H1 (cell line): ENCODE measurements around the gene MAGI2. TPM values are rescaled to one million over a fixed set of nuclear protein-coding genes. Genes with fewer than 3 reads are reported as not detected.

Experiments used
- CTCF ChIA-PET: fragments of 300-600 bp; sonication (Branson Sonifier 250); formaldehyde crosslinking; loops from one replicate; lab custom pipeline; 2021; ENCODE audit not compliant: partially characterized antibody; lab: Charles Lee
- POLR2A ChIA-PET: fragments of 300-600 bp; sonication (Branson Sonifier 250); formaldehyde crosslinking; loops from one replicate; lab custom pipeline; 2021; ENCODE audit warnings: inconsistent platforms; ENCODE audit not compliant: partially characterized antibody; lab: Charles Lee
- DNase-seq, 2 experiments: peaks; one replicate each; pipeline versions ENCODE4 v3.0.0 to v3.0.0-alpha.2; 2010 to 2022; ENCODE audit warnings: low spot score in 2 of 2, low read depth in 1 of 2, mixed read lengths in 1 of 2
- FAIRE-seq: peaks from 2 replicates; lab custom pipeline; 2011; peaks lifted over from hg19 to GRCh38; lab: Jason Lieb, UNC
- H2AFZ ChIP-seq: 2 replicates; pipeline ENCODE4 v1.8.1; 2012; ENCODE audit warnings: low read length, inconsistent platforms
- H2AK5ac ChIP-seq: 2 replicates; pipeline ENCODE4 v1.6.1; 2013; ENCODE audit warnings: low read depth, low read length
- H2BK120ac ChIP-seq: replicated peaks from 2 replicates; pipeline ENCODE3; 2013; ENCODE audit warnings: low read depth, low read length, inconsistent platforms
- H2BK12ac ChIP-seq: 2 replicates; pipeline ENCODE4 v1.6.1; 2013; ENCODE audit warnings: low read depth, low read length
- H2BK15ac ChIP-seq: 2 replicates; pipeline ENCODE4 v1.6.1; 2013; ENCODE audit warnings: low read length
- H2BK20ac ChIP-seq: 2 replicates; pipeline ENCODE4 v1.6.1; 2013; ENCODE audit warnings: low read length
- H2BK5ac ChIP-seq: 2 replicates; pipeline ENCODE4 v1.6.1; 2013; ENCODE audit warnings: low read depth, low read length
- H3K14ac ChIP-seq: 2 replicates; pipeline ENCODE4 v1.6.1; 2013; ENCODE audit warnings: inconsistent platforms; ENCODE audit not compliant: insufficient read length
- H3K18ac ChIP-seq: 2 replicates; pipeline ENCODE4 v1.6.1; 2013; ENCODE audit warnings: low read length; ENCODE audit errors: extremely low read depth
- H3K23ac ChIP-seq: 2 replicates; pipeline ENCODE4 v1.6.1; 2013; ENCODE audit warnings: inconsistent platforms; ENCODE audit not compliant: insufficient read length
- H3K23me2 ChIP-seq: 2 replicates; pipeline ENCODE4 v1.6.1; 2013; ENCODE audit warnings: low read depth, low read length
- H3K27ac ChIP-seq: 2 replicates; pipeline ENCODE4 v1.6.1; 2011; ENCODE audit warnings: low read depth, low read length, inconsistent platforms
- H3K27me3 ChIP-seq, 4 experiments: replicated peaks in 1 of 4; 1 replicate in 1 of 4; 2 replicates in 3 of 4; pipeline versions ENCODE4 v1.6.1 to v1.8.1; 2011 to 2013; ENCODE audit warnings: low read length in 3 of 4, mild to moderate bottlenecking in 3 of 4, inconsistent platforms in 2 of 4, mixed read lengths in 2 of 4, moderate library complexity in 1 of 4; ENCODE audit not compliant: control insufficient read depth in 3 of 4, insufficient read depth in 3 of 4; ENCODE audit errors: extremely low read depth in 1 of 4
- H3K36me3 ChIP-seq, 4 experiments: 2 replicates each; pipeline versions ENCODE4 v1.6.1 to v1.8.1; 2011 to 2013; ENCODE audit warnings: mild to moderate bottlenecking in 4 of 4, low read length in 3 of 4, moderate library complexity in 2 of 4, control low read depth in 1 of 4, inconsistent platforms in 1 of 4; ENCODE audit not compliant: insufficient read depth in 4 of 4, control insufficient read depth in 2 of 4
- H3K4ac ChIP-seq: replicated peaks from 2 replicates; pipeline ENCODE3; 2013; ENCODE audit warnings: low read length, low read depth, mixed read lengths, inconsistent platforms; ENCODE audit not compliant: insufficient read length
- H3K4me1 ChIP-seq, 4 experiments: replicated peaks in 1 of 4; 1 replicate in 1 of 4; 2 replicates in 3 of 4; pipeline versions ENCODE4 v1.6.1 to v1.8.1; 2011 to 2013; ENCODE audit warnings: low read length in 3 of 4, inconsistent platforms in 2 of 4, mixed read lengths in 1 of 4; ENCODE audit not compliant: insufficient read depth in 4 of 4, control insufficient read depth in 3 of 4
- H3K4me2 ChIP-seq, 2 experiments: 2 replicates each; pipeline versions ENCODE4 v1.6.1 to v1.8.1; 2011 to 2013; ENCODE audit warnings: low read depth in 2 of 2, low read length in 2 of 2, control low read depth in 1 of 2, inconsistent platforms in 1 of 2, mild to moderate bottlenecking in 1 of 2; ENCODE audit not compliant: insufficient read depth in 1 of 2
- H3K4me3 ChIP-seq, 4 experiments: fragments of 200-600, 300-600 bp in 1 of 4; sonication (generic), shearing (Covaris generic), sonication (Bioruptor Twin) in 1 of 4; 2 replicates each; pipeline versions ENCODE4 v1.5.1 to v1.8.1; 2011 to 2016; ENCODE audit warnings: low read length in 4 of 4, low read depth in 3 of 4, control low read depth in 2 of 4, inconsistent platforms in 2 of 4, mild to moderate bottlenecking in 2 of 4, mixed read lengths in 1 of 4, moderate library complexity in 1 of 4; ENCODE audit not compliant: insufficient read depth in 2 of 4; ENCODE audit errors: extremely low read depth in 1 of 4
- H3K56ac ChIP-seq: replicated peaks from 2 replicates; pipeline ENCODE3; 2013; ENCODE audit warnings: low read depth, mild to moderate bottlenecking, mixed read lengths, low read length, inconsistent platforms; ENCODE audit not compliant: insufficient read length
- H3K79me1 ChIP-seq: 2 replicates; pipeline ENCODE4 v1.6.1; 2013; ENCODE audit warnings: low read depth, low read length, control low read depth
- H3K79me2 ChIP-seq, 2 experiments: 2 replicates each; pipeline versions ENCODE4 v1.6.1 to v1.8.1; 2012 to 2013; ENCODE audit warnings: low read length in 2 of 2, mild to moderate bottlenecking in 2 of 2, inconsistent platforms in 1 of 2; ENCODE audit not compliant: insufficient read depth in 2 of 2, control insufficient read depth in 1 of 2
- H3K9ac ChIP-seq, 4 experiments: replicated peaks in 1 of 4; 1 replicate in 1 of 4; 2 replicates in 3 of 4; pipeline versions ENCODE4 v1.6.1 to v1.8.1; 2011 to 2013; ENCODE audit warnings: low read depth in 3 of 4, low read length in 3 of 4, control low read depth in 2 of 4, mild to moderate bottlenecking in 2 of 4, moderate library complexity in 2 of 4, inconsistent platforms in 1 of 4; ENCODE audit errors: extremely low read depth in 1 of 4
- H3K9me3 ChIP-seq, 2 experiments: 2 replicates each; pipeline versions ENCODE4 v1.6.1 to v1.8.1; 2012 to 2013; ENCODE audit warnings: mild to moderate bottlenecking in 2 of 2, moderate library complexity in 2 of 2, control low read depth in 1 of 2, inconsistent platforms in 1 of 2, low read depth in 1 of 2, low read length in 1 of 2, mixed read lengths in 1 of 2; ENCODE audit not compliant: insufficient read depth in 2 of 2
- H4K20me1 ChIP-seq, 2 experiments: replicated peaks in 1 of 2; 2 replicates each; pipeline versions ENCODE3 to v1.8.1; 2011 to 2013; ENCODE audit warnings: inconsistent platforms in 2 of 2, low read length in 2 of 2, mild to moderate bottlenecking in 1 of 2; ENCODE audit not compliant: insufficient read depth in 2 of 2, control insufficient read depth in 1 of 2
- H4K5ac ChIP-seq: 2 replicates; pipeline ENCODE4 v1.6.1; 2013; ENCODE audit warnings: low read length, low read depth, mixed read lengths, inconsistent platforms; ENCODE audit not compliant: insufficient read length
- H4K8ac ChIP-seq: 2 replicates; pipeline ENCODE4 v1.8.0; 2013; ENCODE audit warnings: mild to moderate bottlenecking, moderate library complexity, low read length, inconsistent platforms; ENCODE audit not compliant: insufficient read depth; ENCODE audit errors: extremely low read depth
- H4K91ac ChIP-seq: replicated peaks from 2 replicates; pipeline ENCODE3; 2013; ENCODE audit warnings: low read length, mixed read lengths, inconsistent platforms; ENCODE audit not compliant: insufficient read length
- CBX5 ChIP-seq: fragments of 300-800, 300-1000 bp; sonication (generic); IDR thresholded peaks from 2 replicates; pipeline ENCODE4 v1.7.1; 2016; ENCODE audit warnings: antibody characterized with exemption, low read length, low read depth
- CTBP2 ChIP-seq: IDR thresholded peaks from 2 replicates; pipeline ENCODE4 v1.7.0; 2011; ENCODE audit warnings: borderline replicate concordance, mild to moderate bottlenecking, moderate library complexity, mixed read lengths, low read length; ENCODE audit not compliant: insufficient read depth, insufficient read length
- CTCF ChIP-seq, 3 experiments: IDR thresholded peaks; 1 replicate in 2 of 3; 2 replicates in 1 of 3; pipeline versions ENCODE4 v1.5.1 to v1.6.1; 2011; ENCODE audit warnings: low read length in 3 of 3, mild to moderate bottlenecking in 3 of 3, inconsistent platforms in 2 of 3, low read depth in 1 of 3, moderate library complexity in 1 of 3; ENCODE audit not compliant: insufficient read depth in 1 of 3; ENCODE audit errors: control extremely low read depth in 1 of 3
- GTF2F1 ChIP-seq: IDR thresholded peaks from 2 replicates; pipeline ENCODE4 v1.6.1; 2012; ENCODE audit warnings: low read depth, low read length, improper control_type of control experiment, borderline replicate concordance
- HDAC6 ChIP-seq: IDR thresholded peaks from one replicate; pipeline ENCODE4 v1.7.1; 2012; ENCODE audit warnings: low read depth, mild to moderate bottlenecking, inconsistent platforms, low read length, moderate library complexity
- JUND ChIP-seq: IDR thresholded peaks from 2 replicates; pipeline ENCODE4 v1.6.1; 2011; ENCODE audit warnings: mild to moderate bottlenecking, improper control_type of control experiment, low read length
- KDM4A ChIP-seq: IDR thresholded peaks from one replicate; pipeline ENCODE4 v1.7.1; 2012; ENCODE audit warnings: low read depth, mild to moderate bottlenecking, moderate library complexity, low read length, inconsistent platforms; ENCODE audit not compliant: severe bottlenecking
- POLR2A ChIP-seq, 2 experiments: IDR thresholded peaks; 1 replicate in 1 of 2; 2 replicates in 1 of 2; pipeline ENCODE4 v1.6.1; 2011; ENCODE audit warnings: low read depth in 2 of 2, low read length in 2 of 2, mild to moderate bottlenecking in 2 of 2; ENCODE audit errors: control extremely low read depth in 1 of 2
- POU5F1 ChIP-seq: IDR thresholded peaks from 2 replicates; pipeline ENCODE4 v1.6.1; 2011; ENCODE audit warnings: low read depth, mild to moderate bottlenecking, low read length, moderate library complexity
- SIRT6 ChIP-seq: IDR thresholded peaks from one replicate; pipeline ENCODE4 v1.7.1; 2012; ENCODE audit warnings: low read length, inconsistent platforms
- SP4 ChIP-seq: IDR thresholded peaks from 2 replicates; pipeline ENCODE4 v1.6.1; 2012; ENCODE audit warnings: low read length, inconsistent platforms
- SRF ChIP-seq: IDR thresholded peaks from 2 replicates; pipeline ENCODE4 v1.6.1; 2011; ENCODE audit warnings: mild to moderate bottlenecking, low read depth, low read length, moderate library complexity
- YY1 ChIP-seq: IDR thresholded peaks from 2 replicates; pipeline ENCODE4 v1.6.1; 2011; ENCODE audit warnings: low read depth, mild to moderate bottlenecking, low read length
- WGBS, 2 experiments: shearing (Covaris generic) in 1 of 2; methylation state at CpG; one replicate each; pipeline versions ENCODE4 v1.1.6 to v1.1.7; 2013 to 2015; ENCODE audit warnings: low lambda C conversion rate in 2 of 2, mixed read lengths in 2 of 2, inconsistent platforms in 1 of 2, low coverage in 1 of 2, missing lambda C conversion rate in 1 of 2; ENCODE audit not compliant: insufficient replicate concordance in 2 of 2, insufficient coverage in 1 of 2, insufficient read length in 1 of 2; ENCODE audit errors: extremely low coverage in 1 of 2, missing lambda C conversion rate in 1 of 2; 5-methylcytosine and 5-hydroxymethylcytosine counted together
- polyA plus RNA-seq, 7 experiments: library from polyadenylated mRNA; depleted of rRNA in 3 of 7; stranded (reverse) in 5 of 7; unstranded in 2 of 7; fragments of >200 nt in 5 of 7; fragments of 200-250 nt in 2 of 7; gene quantifications; 1 replicate in 5 of 7; 2 replicates in 1 of 7; 4 replicates in 1 of 7; pipeline versions ENCODE4 v1.2.1 to v1.2.3, GENCODE V29; 2011 to 2013; ENCODE audit warnings: missing spikeins in 2 of 7, mixed read lengths in 2 of 7
- total RNA-seq: library from RNA; stranded (reverse); fragmentation: NEBNext Ultra II Directional; extraction: Animal tissue kit (Norgen Biotek cat#: 25700); gene quantifications from 2 replicates; pipeline ENCODE4 v1.2.1, GENCODE V29; 2021

The MAGI2 gene
- total and polyA plus RNA-seq, 2 of the 8 experiments (the other 6 are each of a cell fraction or from before 2014, with no cell fraction given): 6.0 to 27.3 TPM

GRCh38 chr7:78514634-78515033 is 938.8 kb downstream of the MAGI2 start:
- H4K91ac ChIP-seq: peak overlapping the region; percentile 29
- H3K79me2 ChIP-seq: no peaks in the 10 kb centered on the region
- H2BK5ac ChIP-seq: 0 out of 2 replicates have a peak overlapping the region, but pooled peaks have one; percentile 15
- H3K56ac ChIP-seq: no peak overlapping the region
- no peak overlapping the region for H3K4me3 ChIP-seq
- CTCF ChIA-PET: interaction anchor here (1.3 kb wide), 1 partner anchor 69 kb away, joined by 6 read pairs; no protein-coding TSS in a partner anchor
- 92% methylated on average over 6 of the region's 6 CpGs; no CpG with 5 or more reads in 1 of the 2 experiments for WGBS, 2 experiments
- peaks cover 0 to 4% (median 2%) of the 10 kb centered on the region in 4 experiments; a peak in 4 of 7 replicates for H3K4me1 ChIP-seq
- H2BK120ac ChIP-seq: no peak overlapping the region
- no peaks in the 10 kb centered on the region for H3K9me3 ChIP-seq
- H2BK20ac ChIP-seq: peak overlapping the region; percentile 21; the same call in 1 of the 2 replicates
- H3K27me3 ChIP-seq: no peaks in the 10 kb centered on the region
- H2BK15ac ChIP-seq: no peak overlapping the region
- no peak overlapping the region for H3K14ac ChIP-seq
- no peak for FAIRE-seq
- no peak overlapping the region for H2BK12ac ChIP-seq
- POLR2A ChIA-PET: no interaction called here
- no peak overlapping the region for H4K8ac ChIP-seq
- H3K36me3 ChIP-seq: no peaks in the 10 kb centered on the region; a peak in 1 of 8 replicates
- no peak overlapping the region for H4K5ac ChIP-seq
- no peak for DNase-seq
- H3K23me2 ChIP-seq: no peaks in the 10 kb centered on the region
- H2AK5ac ChIP-seq: no peak overlapping the region
- H3K4ac ChIP-seq: no peak overlapping the region
- no peaks in the 10 kb centered on the region for H3K79me1 ChIP-seq
- H3K9ac ChIP-seq: no peak overlapping the region
- no peak overlapping the region for H3K4me2 ChIP-seq
- no peaks in the 10 kb centered on the region for H4K20me1 ChIP-seq
- no peak overlapping the region for H3K27ac ChIP-seq
- H2AFZ ChIP-seq: no peak overlapping the region
- no peak overlapping the region for H3K23ac ChIP-seq
- 0 out of 2 replicates have a peak overlapping the region, but pooled peaks have one; percentile 24 for H3K18ac ChIP-seq
- no peak for TF ChIP-seq CTCF (IDR thresholded peaks at IDR 0.05; ENCODE audit: control extremely low read depth in 1 of 3, insufficient read depth in 1 of 3, low read depth in 1 of 3, low read length in 3 of 3)
- TF ChIP-seq SRF: no peak
- TF ChIP-seq GTF2F1: no peak
- TF ChIP-seq SIRT6: no peak
- TF ChIP-seq SP4: no peak
- TF ChIP-seq CBX5: no peak
- TF ChIP-seq KDM4A: no peak
- no peak for TF ChIP-seq CTBP2
- no peak for TF ChIP-seq POLR2A (IDR thresholded peaks at IDR 0.05; ENCODE audit: control extremely low read depth in 1 of 2, low read depth in 2 of 2, low read length in 2 of 2)
- no peak for TF ChIP-seq JUND
- TF ChIP-seq HDAC6: no peak
- no peak for TF ChIP-seq YY1
- TF ChIP-seq POU5F1: no peak
